HCEC 1CT (cell line): ENCODE data around the gene CLIC5.
"Not testable (repeated sequence)": the region's sequence is repeated elsewhere in the genome, so short reads cannot be mapped to it uniquely, and the experiment has no call there.

Experiments
- DNase-seq: peaks from one replicate; pipeline ENCODE4 v3.0.0-alpha.2; 2017

CLIC5 gene

GRCh38 chr6:45959534-45960145, 56.0 kb downstream of the CLIC5 start:
- no peak for DNase-seq

GRCh38 chr6:45956663-45957062, 59.0 kb downstream of the CLIC5 start:
- DNase-seq = no peak

- no peak for DNase-seq
Measured at GRCh38 chr6:45956176-45956575, 59.5 kb downstream of the CLIC5 start.

GRCh38 chr6:45955597-45955996, 60.1 kb downstream of the CLIC5 start:
- DNase-seq = no peak

- DNase-seq = no peak
Measured at GRCh38 chr6:45952546-45952945, 63.1 kb downstream of the CLIC5 start.

- no peak for DNase-seq
Measured at GRCh38 chr6:45952168-45952529, 63.5 kb downstream of the CLIC5 start.

GRCh38 chr6:45951321-45952167, 64.1 kb downstream of the CLIC5 start:
- no peak for DNase-seq

- no peak for DNase-seq
Measured at GRCh38 chr6:45949256-45949655, 66.4 kb downstream of the CLIC5 start.

- no peak for DNase-seq
Measured at GRCh38 chr6:45947807-45948206, 67.9 kb downstream of the CLIC5 start.

GRCh38 chr6:45946887-45947286, 68.8 kb downstream of the CLIC5 start:
- DNase-seq = peak; percentile 33

GRCh38 chr6:45946352-45946751, 69.3 kb downstream of the CLIC5 start:
- DNase-seq = peak; percentile 86

- no peak for DNase-seq
Measured at GRCh38 chr6:45942953-45943352, 72.7 kb downstream of the CLIC5 start.

GRCh38 chr6:45933855-45934254, 81.8 kb downstream of the CLIC5 start:
- no peak for DNase-seq

GRCh38 chr6:45931232-45931631, 84.4 kb downstream of the CLIC5 start:
- DNase-seq = no peak

GRCh38 chr6:45930420-45931040, 85.1 kb downstream of the CLIC5 start:
- DNase-seq = peak; percentile 63

GRCh38 chr6:45929421-45930361, 86.0 kb downstream of the CLIC5 start:
- DNase-seq = no peak

- no peak for DNase-seq
Measured at GRCh38 chr6:45928721-45929305, 86.8 kb downstream of the CLIC5 start.

- no peak for DNase-seq
Measured at GRCh38 chr6:45927421-45928320, 88.0 kb downstream of the CLIC5 start.

- not testable (repeated sequence) for DNase-seq
Measured at GRCh38 chr6:45926423-45926822, 89.2 kb downstream of the CLIC5 start.

GRCh38 chr6:45924763-45925342, 90.8 kb downstream of the CLIC5 start:
- DNase-seq = no peak

- peak; percentile 77 for DNase-seq
Measured at GRCh38 chr6:45923831-45924391, 91.7 kb downstream of the CLIC5 start.
